Measurements from ENCODE around the gene OBSCN. TPM values are rescaled to one million over a fixed set of nuclear protein-coding genes. Genes with fewer than 3 reads are reported as not detected.

OBSCN gene
- total RNA-seq, 1 donor from 2014 or later: 316 TPM

DNA sequence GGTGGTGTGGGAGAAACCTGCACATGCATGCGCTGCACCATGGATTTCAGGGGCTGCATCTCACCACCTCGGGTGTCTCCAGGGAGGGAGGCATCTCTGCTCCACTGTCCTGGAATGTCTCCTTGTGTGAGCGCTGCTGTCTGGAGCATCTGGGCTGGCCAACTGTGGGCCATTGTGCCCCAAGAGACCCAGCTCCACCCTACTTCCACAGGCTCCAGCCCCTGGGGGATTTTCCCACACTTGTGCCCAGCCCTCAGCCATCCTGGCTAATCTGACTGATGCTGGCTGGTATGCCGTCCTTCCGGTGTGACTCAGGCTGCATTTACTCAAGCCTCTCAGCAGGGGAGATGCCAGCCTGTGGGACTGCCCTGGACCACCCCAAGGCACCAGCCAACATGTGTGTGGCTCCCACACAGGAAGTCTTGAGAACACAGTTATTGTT lies 136.8 kb downstream of the OBSCN start:
- TF ChIP-seq, protein P1, sequence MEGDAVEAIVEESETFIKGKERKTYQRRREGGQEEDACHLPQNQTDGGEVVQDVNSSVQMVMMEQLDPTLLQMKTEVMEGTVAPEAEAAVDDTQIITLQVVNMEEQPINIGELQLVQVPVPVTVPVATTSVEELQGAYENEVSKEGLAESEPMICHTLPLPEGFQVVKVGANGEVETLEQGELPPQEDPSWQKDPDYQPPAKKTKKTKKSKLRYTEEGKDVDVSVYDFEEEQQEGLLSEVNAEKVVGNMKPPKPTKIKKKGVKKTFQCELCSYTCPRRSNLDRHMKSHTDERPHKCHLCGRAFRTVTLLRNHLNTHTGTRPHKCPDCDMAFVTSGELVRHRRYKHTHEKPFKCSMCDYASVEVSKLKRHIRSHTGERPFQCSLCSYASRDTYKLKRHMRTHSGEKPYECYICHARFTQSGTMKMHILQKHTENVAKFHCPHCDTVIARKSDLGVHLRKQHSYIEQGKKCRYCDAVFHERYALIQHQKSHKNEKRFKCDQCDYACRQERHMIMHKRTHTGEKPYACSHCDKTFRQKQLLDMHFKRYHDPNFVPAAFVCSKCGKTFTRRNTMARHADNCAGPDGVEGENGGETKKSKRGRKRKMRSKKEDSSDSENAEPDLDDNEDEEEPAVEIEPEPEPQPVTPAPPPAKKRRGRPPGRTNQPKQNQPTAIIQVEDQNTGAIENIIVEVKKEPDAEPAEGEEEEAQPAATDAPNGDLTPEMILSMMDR (IDR thresholded peaks at IDR 0.05; ENCODE audit: borderline replicate concordance): no peak
- peaks cover 38% of the 10 kb centered on the region for H3K36me3 ChIP-seq
- no peaks in the 10 kb centered on the region for H3K27me3 ChIP-seq (ENCODE audit: low read depth)
- intact Hi-C loops (cut with micrococcal nuclease): no loop called here
- peaks cover 40% of the 10 kb centered on the region for H3K4me1 ChIP-seq
- H3K4me3 ChIP-seq: no peak overlapping the region
- H3K9me3 ChIP-seq (replicated peaks): no peaks in the 10 kb centered on the region
- no peak overlapping the region for H3K27ac ChIP-seq (replicated peaks)
- DNase-seq: peak; percentile 7

DNA sequence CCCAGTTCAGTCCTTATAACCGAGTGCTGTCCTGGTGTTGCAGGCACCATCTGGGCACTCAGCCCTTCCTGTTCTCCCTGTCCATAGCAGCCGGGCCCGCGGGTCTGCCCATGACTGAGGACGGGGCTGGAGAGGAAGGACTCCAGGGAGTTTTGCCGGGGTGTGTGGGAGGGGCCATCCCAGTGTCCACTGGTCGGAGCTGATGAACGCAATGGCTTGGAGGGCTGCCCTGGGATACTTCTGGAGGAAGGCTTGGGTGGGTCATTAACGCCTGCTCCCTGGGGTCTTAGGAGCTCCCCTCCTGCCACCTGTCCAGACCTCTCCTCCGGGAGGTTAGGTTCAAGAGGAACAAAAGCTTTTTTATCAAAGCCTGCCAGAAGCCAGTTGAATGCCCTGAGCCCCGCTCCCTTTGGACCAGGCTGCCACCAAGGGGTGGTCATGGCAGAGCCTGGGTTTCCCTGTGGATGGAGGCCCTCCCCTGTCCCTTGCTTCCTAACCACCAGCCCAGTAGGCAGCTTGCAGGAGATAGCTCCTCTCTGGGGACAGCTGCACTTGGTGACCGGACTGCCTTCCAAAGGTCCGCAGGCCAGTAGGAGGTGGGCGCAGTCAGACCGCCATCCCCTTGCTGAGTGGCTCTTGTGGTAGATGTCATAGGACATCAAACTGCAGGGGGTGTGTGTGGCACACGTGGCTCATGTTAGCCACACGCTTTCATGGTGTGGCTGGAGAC lies 137.5 kb downstream of the OBSCN start:
- H3K36me3 ChIP-seq: peaks cover 37% of the 10 kb centered on the region

DNA sequence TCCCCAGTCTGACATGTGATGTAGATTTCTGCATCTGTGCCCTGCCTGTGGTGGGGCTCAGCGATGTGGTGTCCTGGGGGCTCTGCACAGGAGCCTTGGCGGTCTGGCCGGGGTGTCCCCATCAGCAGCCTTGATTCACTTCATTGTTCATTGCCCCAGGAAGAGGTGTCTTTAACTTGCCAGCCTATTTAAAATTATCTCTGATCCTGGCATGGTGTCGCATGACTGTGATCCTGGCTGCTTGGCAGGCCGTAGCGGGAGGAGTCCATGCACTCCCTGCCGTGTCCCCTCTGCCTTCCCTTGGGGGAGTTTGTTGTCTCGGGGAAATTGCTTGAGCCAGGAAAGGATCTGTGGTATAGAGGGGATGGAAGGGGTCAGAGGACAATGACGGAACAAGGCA lies 138.9 kb downstream of the OBSCN start:
- peak overlapping the region; percentile 58 for H3K27ac ChIP-seq (replicated peaks)
- no peaks in the 10 kb centered on the region for H3K9me3 ChIP-seq (replicated peaks)
- TF ChIP-seq, protein P1 (IDR thresholded peaks at IDR 0.05; ENCODE audit: borderline replicate concordance): no peak
- peaks cover 39% of the 10 kb centered on the region for H3K4me1 ChIP-seq
- H3K36me3 ChIP-seq: peaks cover 36% of the 10 kb centered on the region
- intact Hi-C loops (cut with micrococcal nuclease): no loop called here
- peak; percentile 28 for DNase-seq
- H3K27me3 ChIP-seq (ENCODE audit: low read depth): no peaks in the 10 kb centered on the region
- H3K4me3 ChIP-seq: no peak overlapping the region

More for the DNA sequence above, 137.5 kb downstream of the OBSCN start:
- Histone ChIP-seq H3K4me3 (no peak overlapping the region), H3K27me3 (ENCODE audit: low read depth) (no peaks in the 10 kb centered on the region), H3K27ac (replicated peaks) (peak overlapping the region; percentile 58), H3K4me1 (peaks cover 40% of the 10 kb centered on the region), H3K9me3 (replicated peaks) (no peaks in the 10 kb centered on the region)
- DNase-seq: peak; percentile 11
- TF ChIP-seq, protein P1 (IDR thresholded peaks at IDR 0.05; ENCODE audit: borderline replicate concordance): no peak
- intact Hi-C loops (cut with micrococcal nuclease): no loop called here

DNA sequence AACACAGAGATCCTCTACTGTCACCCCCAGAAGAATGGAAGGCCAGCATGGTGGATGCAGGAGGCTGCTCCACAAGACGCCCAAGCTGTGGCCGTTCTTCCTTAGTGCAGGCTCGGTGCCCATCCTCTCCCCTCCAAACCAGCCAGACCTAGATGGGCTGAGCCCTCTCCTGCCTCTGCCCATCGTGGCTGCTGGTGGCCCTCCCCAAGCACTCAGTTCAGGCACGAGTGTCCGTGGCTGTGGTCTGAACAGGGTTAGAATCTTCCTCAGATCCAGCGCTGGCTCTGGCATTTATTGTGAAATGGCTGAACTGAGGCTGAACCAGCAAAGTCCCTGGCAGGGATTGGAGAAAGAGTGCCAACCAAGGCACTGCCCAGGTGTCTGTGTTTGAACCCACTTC lies 139.3 kb downstream of the OBSCN start:
- peak; percentile 13 for DNase-seq

DNA sequence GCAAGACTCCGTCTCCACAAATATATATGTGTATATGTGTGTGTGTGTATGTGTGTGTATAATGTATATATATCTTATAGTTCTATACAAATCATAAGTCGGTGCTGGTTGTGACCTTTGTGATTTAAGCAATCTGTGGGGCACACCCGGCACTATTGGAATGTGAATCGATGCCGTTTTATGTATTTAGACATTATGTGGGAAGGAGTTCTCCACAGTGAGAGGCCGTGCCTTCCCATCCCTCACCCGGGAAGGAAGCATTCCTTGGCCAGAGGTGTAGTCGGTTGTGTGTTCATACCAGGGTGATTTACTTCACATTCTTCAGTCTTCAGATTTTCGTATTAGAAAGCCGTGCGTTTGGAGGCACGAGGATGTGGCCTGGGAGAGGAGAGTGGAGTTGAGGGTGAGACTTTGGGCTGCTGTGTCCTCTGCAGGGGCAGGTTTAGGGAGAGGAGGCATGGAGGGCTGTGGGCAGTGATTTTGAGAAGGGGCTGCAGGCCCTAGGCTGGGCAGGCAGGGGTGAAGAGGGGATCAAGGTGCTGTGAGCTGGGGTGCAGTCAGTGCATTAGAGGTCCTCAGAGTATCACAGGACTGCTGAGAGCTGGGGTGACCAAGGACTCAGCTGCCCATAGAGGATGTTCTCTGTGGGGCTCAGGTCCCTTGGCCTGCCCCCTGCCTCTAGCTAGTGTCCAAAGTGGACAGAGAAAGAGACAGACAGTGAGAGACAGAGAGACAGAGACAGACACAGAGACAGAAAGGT lies 141.0 kb downstream of the OBSCN start:
- H3K4me1 ChIP-seq: peaks cover 36% of the 10 kb centered on the region
- H3K9me3 ChIP-seq (replicated peaks): no peaks in the 10 kb centered on the region
- peak overlapping the region; percentile 23 for H3K27ac ChIP-seq (replicated peaks)
- no peaks in the 10 kb centered on the region for H3K27me3 ChIP-seq (ENCODE audit: low read depth)
- TF ChIP-seq, protein P1 (IDR thresholded peaks at IDR 0.05; ENCODE audit: borderline replicate concordance): no peak
- intact Hi-C loops (cut with micrococcal nuclease): no loop called here
- no peak overlapping the region for H3K4me3 ChIP-seq
- peak; percentile 4 for DNase-seq
- H3K36me3 ChIP-seq: peaks cover 41% of the 10 kb centered on the region

More for the DNA sequence above, 139.3 kb downstream of the OBSCN start:
- Histone ChIP-seq H3K4me3 (no peak overlapping the region), H3K9me3 (replicated peaks) (no peaks in the 10 kb centered on the region), H3K27ac (replicated peaks) (peak overlapping the region; percentile 58), H3K36me3 (peaks cover 36% of the 10 kb centered on the region), H3K27me3 (ENCODE audit: low read depth) (no peaks in the 10 kb centered on the region), H3K4me1 (peaks cover 37% of the 10 kb centered on the region)
- intact Hi-C loops (cut with micrococcal nuclease): no loop called here
- TF ChIP-seq, protein P1 (IDR thresholded peaks at IDR 0.05; ENCODE audit: borderline replicate concordance): no peak

All from left ventricle myocardium inferior (tissue), 1 donor.